Adrenal gland (tissue), 12 donors: ENCODE data around the gene RNF183. TPM values are rescaled to one million over a fixed set of nuclear protein-coding genes. Genes with fewer than 3 reads are reported as not detected.

Source experiments
- DNase-seq, 7 donors: peaks; one replicate each; pipeline ENCODE4 v3.0.0-alpha.2; 2019 to 2020
- H3K27ac ChIP-seq, 5 donors: fragments of 200-600 bp; sonication (generic) in 4 of 5; 1 replicate in 3 of 5; 2 replicates in 2 of 5; pipeline versions ENCODE4 v1.5.1 to v1.8.0; 2016 to 2020; ENCODE audit warnings: mild to moderate bottlenecking in 1 of 5
- H3K27me3 ChIP-seq: fragments of 200-600 bp; 2 replicates; pipeline ENCODE4 v1.8.0; 2021
- H3K36me3 ChIP-seq, 2 donors: fragments of 200-600 bp; replicated peaks in 1 of 2; 1 replicate in 1 of 2; 2 replicates in 1 of 2; pipeline versions ENCODE4 v1.5.1 to v1.8.0; 2018 to 2022
- H3K4me1 ChIP-seq, 2 donors: fragments of 200-600 bp; replicated peaks in 1 of 2; 1 replicate in 1 of 2; 2 replicates in 1 of 2; pipeline versions ENCODE4 v1.5.1 to v1.8.0; 2018 to 2021
- H3K4me3 ChIP-seq, 4 donors: fragments of 200-600 bp; sonication (generic) in 3 of 4; one replicate each; pipeline ENCODE4 v1.5.1; 2016 to 2018
- H3K9me3 ChIP-seq, 3 donors: fragments of 200-600 bp; sonication (generic) in 1 of 3; replicated peaks in 1 of 3; 1 replicate in 2 of 3; 2 replicates in 1 of 3; pipeline versions ENCODE4 v1.5.1 to v1.8.0; 2016 to 2021
- POLR2A ChIP-seq, 2 donors: fragments of 450-650 bp; IDR thresholded peaks; one replicate each; pipeline ENCODE4 v1.6.1; 2017; ENCODE audit warnings: antibody characterized with exemption in 2 of 2, mild to moderate bottlenecking in 2 of 2, moderate library complexity in 1 of 2
- WGBS, 4 donors: extraction: QIAGEN DNeasy Blood & Tissue Kit in 2 of 4; methylation state at CpG; one replicate each; pipeline versions ENCODE4 v1.1.5 to v1.1.7; 2013 to 2017; 5-methylcytosine and 5-hydroxymethylcytosine counted together
- intact Hi-C, 2 donors: fragments of 100-400 bp; cut with DNase I; formaldehyde crosslinking; loops; one replicate each; pipeline versions ENCODE4 v1.14.1 to v1.15.0; 2022 to 2023
- polyA plus RNA-seq, 3 donors: library from polyadenylated mRNA; stranded (reverse); fragments of 200-250 nt in 2 of 3; fragments of 350-450 nt in 1 of 3; fragmentation: Illumina TruSeq in 1 of 3; extraction: RNeasy Lipid Tissue Mini Kit (QIAGEN cat#74804) in 1 of 3; gene quantifications; one replicate each; pipeline ENCODE4 v1.2.3, GENCODE V29; 2013 to 2014
- total RNA-seq, 9 donors: library from RNA; depleted of rRNA in 4 of 9; stranded (reverse); fragments of >200 nt in 4 of 9; fragments of 120-200 nt in 1 of 9; fragmentation: NEBNext Ultra II Directional in 1 of 9; extraction: Animal tissue kit (Norgen Biotek cat#: 25700) in 1 of 9; gene quantifications; one replicate each; pipeline versions ENCODE4 v1.1.0 to v1.2.4, GENCODE V29; 2013 to 2023
- TF ChIP-seq, protein P1 (sequence below), 6 experiments: fragments of 450-650 bp in 4 of 6; fragments of 200-600 bp in 2 of 6; sonication (generic) in 1 of 6; IDR thresholded peaks; 1 replicate in 5 of 6; 2 replicates in 1 of 6; pipeline versions ENCODE4 v1.5.1 to v1.8.0; 2016 to 2021; ENCODE audit warnings: antibody characterized with exemption in 6 of 6, mild to moderate bottlenecking in 2 of 6, moderate library complexity in 1 of 6
- donor health status: healthy with polysubstance abuse.
- donor health status: Bipolar disorder and iron deficiency.
- donor health status: DM: yes; HTN: yes; CAD: no.
- donor health status: DM: no; HTN: no; CAD: no.
- donor health status: DM: no; HTN: no; CAD: no.
- donor health status: DM: yes; HTN: yes; CAD: no.

The RNF183 gene
- total and polyA plus RNA-seq, 12 donors = 0.11 to 0.48 (median 0.26) TPM; not detected in 8

DNA sequence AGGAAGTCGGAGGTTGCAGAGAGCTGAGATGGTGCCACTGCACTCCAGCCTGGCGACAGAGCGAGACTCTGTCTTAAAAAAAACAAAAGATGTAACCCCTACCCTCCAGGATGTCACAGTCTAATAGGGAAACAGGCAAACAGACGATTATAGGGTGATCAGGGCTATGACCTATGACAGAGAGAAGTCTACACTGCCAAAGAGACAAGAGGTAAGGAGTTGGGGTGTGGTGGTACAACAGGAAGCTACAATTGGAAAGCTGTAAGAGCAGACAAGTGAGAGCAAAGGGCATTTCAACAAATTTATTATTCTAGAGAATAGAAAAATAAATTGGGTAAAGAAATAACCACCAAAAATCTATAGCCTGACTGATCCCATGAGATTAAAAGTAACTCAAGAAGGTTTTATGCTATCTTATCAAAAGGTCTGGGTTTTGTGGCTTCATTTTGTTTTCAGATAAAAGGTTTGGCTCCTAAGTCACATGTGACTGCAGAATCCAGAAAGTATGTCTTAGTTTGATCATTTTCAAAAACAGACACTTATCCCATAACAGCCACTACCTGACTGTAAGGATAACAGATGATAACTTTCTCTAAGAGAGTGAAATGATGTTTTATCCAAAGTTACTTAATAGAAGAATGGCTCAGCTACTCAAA, 35.1 kb downstream of the RNF183 start:
- DNase-seq = no peak
- Histone ChIP-seq H3K4me3 (no peak overlapping the region), H3K27me3 (no peaks in the 10 kb centered on the region), H3K36me3 (peaks cover 0 to 50% of the 10 kb centered on the region in 2 donors), H3K27ac (no peak overlapping the region), H3K4me1 (peaks cover 0 to 7% of the 10 kb centered on the region in 2 donors), H3K9me3 (no peaks in the 10 kb centered on the region)
- no peak for TF ChIP-seq POLR2A (IDR thresholded peaks at IDR 0.05)
- TF ChIP-seq, protein P1, sequence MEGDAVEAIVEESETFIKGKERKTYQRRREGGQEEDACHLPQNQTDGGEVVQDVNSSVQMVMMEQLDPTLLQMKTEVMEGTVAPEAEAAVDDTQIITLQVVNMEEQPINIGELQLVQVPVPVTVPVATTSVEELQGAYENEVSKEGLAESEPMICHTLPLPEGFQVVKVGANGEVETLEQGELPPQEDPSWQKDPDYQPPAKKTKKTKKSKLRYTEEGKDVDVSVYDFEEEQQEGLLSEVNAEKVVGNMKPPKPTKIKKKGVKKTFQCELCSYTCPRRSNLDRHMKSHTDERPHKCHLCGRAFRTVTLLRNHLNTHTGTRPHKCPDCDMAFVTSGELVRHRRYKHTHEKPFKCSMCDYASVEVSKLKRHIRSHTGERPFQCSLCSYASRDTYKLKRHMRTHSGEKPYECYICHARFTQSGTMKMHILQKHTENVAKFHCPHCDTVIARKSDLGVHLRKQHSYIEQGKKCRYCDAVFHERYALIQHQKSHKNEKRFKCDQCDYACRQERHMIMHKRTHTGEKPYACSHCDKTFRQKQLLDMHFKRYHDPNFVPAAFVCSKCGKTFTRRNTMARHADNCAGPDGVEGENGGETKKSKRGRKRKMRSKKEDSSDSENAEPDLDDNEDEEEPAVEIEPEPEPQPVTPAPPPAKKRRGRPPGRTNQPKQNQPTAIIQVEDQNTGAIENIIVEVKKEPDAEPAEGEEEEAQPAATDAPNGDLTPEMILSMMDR (IDR thresholded peaks at IDR 0.05) = no peak
- WGBS, 4 donors = 87 to 89% (median 88%) methylated on average over 4 of the region's 4 CpGs
- intact Hi-C loops = no loop called here

- intact Hi-C loops = no loop called here
- no peak overlapping the region for H3K27ac ChIP-seq
- DNase-seq = no peak
- H3K36me3 ChIP-seq = peaks cover 0 to 46% of the 10 kb centered on the region in 2 donors
- H3K4me3 ChIP-seq = no peak overlapping the region
- no peak for TF ChIP-seq POLR2A (IDR thresholded peaks at IDR 0.05)
- TF ChIP-seq, protein P1 (IDR thresholded peaks at IDR 0.05) = no peak
- WGBS, 4 donors = 90 to 93% (median 91%) methylated on average over 3 of the region's 3 CpGs
- H3K4me1 ChIP-seq = peaks cover 0 to 7% of the 10 kb centered on the region in 2 donors
- H3K9me3 ChIP-seq = no peaks in the 10 kb centered on the region
- no peaks in the 10 kb centered on the region for H3K27me3 ChIP-seq
These were observed 37.0 kb downstream of the RNF183 start for GRCh38 chr9:113266174-113266573.

DNA sequence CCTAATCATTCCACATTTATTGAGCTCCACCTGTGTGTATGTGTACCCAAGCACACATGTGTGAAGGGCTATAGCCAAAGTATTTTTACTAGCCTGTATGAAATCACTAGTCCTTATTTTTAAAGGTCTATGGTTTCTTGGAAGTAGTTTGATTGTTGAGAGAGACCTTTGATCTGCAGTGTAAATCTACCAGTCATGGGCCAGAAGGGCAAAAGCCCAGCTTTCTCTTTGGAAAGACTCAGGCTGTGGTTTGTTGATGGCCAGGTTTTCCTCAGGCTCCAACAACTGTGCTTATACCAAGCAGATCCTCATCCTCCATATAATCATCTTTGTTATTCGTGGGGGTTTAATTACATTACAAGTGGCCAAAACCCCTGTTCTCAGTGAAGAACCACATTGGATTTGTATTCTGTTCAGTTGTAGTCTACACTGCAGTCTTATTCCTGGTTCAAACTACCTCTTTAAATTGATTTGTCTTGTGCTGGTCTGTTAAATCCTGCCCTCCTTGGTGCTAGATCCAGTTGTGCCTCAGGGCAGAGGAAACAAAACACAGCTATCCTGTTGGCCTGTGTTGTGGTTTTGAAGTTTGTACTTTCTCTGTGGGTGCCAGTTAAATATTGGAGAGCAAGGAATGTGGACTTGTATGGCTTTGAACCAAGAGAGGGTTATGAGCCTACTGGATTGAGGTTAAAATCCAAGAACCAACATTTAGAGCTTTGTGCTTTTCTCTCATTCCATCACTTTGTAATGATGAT, 41.1 kb downstream of the RNF183 start:
- no peak for DNase-seq
- intact Hi-C loops = no loop called here
- Histone ChIP-seq H3K9me3 (no peaks in the 10 kb centered on the region), H3K27ac (no peak overlapping the region), H3K4me1 (peaks cover 0 to 5% of the 10 kb centered on the region in 2 donors), H3K27me3 (no peaks in the 10 kb centered on the region), H3K4me3 (no peak overlapping the region), H3K36me3 (peaks cover 0 to 52% of the 10 kb centered on the region in 2 donors)
- 79 to 95% (median 91%) methylated on average over 1 of the region's 1 CpG for WGBS, 4 donors
- TF ChIP-seq, protein P1 (IDR thresholded peaks at IDR 0.05) = no peak
- TF ChIP-seq POLR2A (IDR thresholded peaks at IDR 0.05) = no peak

DNA sequence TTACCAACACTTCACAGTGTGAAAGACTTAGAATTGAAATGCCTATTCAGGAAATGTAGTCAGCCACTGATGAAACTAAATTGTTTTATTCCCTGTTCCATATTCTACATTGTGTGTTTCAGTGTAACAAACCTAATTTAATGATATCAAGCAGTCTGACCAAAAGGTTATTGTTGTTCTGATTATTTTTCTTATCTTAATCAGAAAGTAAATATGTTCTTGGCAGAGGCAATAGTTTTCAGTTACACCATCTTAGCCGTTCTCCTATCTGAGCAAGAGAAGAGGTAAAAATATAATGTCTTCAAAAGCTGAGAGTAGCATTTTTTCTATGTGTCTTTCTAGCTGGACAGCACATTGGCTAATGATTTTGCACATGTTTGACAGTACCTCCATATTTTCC, 44.9 kb downstream of the RNF183 start:
- Histone ChIP-seq H3K27ac (no peak overlapping the region), H3K4me3 (no peak overlapping the region), H3K9me3 (no peaks in the 10 kb centered on the region), H3K36me3 (peaks cover 0 to 46% of the 10 kb centered on the region in 2 donors), H3K4me1 (peaks cover 0 to 5% of the 10 kb centered on the region in 2 donors), H3K27me3 (no peaks in the 10 kb centered on the region)
- 56 to 65% (median 63%) methylated on average over 1 of the region's 1 CpG for WGBS, 4 donors
- DNase-seq = no peak
- TF ChIP-seq, protein P1 (IDR thresholded peaks at IDR 0.05) = no peak
- TF ChIP-seq POLR2A (IDR thresholded peaks at IDR 0.05) = no peak
- intact Hi-C loops = no loop called here
